Naive B cell (primary cell): ENCODE results near the gene TULP1. TPM values are rescaled to one million over a fixed set of nuclear protein-coding genes. Genes with fewer than 3 reads are reported as not detected.

Experiments used
- ATAC-seq, 2 donors: fragments of 150-1000 bp; cut with Tn5 transposase; 2 replicates each; pipeline ENCODE4 v1.10.0; 2021; ENCODE audit warnings: low read depth in 2 of 2, mild to moderate bottlenecking in 2 of 2, moderate library complexity in 2 of 2
- DNase-seq: peaks from one replicate; pipeline ENCODE4 v3.0.0; 2022
- H3K27ac Mint-ChIP-seq, 6 donors: one replicate each; pipeline ENCODE4 v1.8.0; 2020 to 2022; ENCODE audit warnings: mild to moderate bottlenecking in 6 of 6, mixed read lengths in 6 of 6, moderate library complexity in 5 of 6, inconsistent platforms in 2 of 6
- H3K27me3 Mint-ChIP-seq, 3 donors: one replicate each; pipeline ENCODE4 v1.8.0; 2021 to 2022; ENCODE audit warnings: mixed read lengths in 3 of 3, mild to moderate bottlenecking in 1 of 3
- H3K36me3 Mint-ChIP-seq, 2 donors: one replicate each; pipeline ENCODE4 v1.8.0; 2020 to 2022; ENCODE audit warnings: mixed read lengths in 2 of 2, inconsistent platforms in 1 of 2, mild to moderate bottlenecking in 1 of 2
- H3K4me1 Mint-ChIP-seq, 3 donors: one replicate each; pipeline ENCODE4 v1.8.0; 2020 to 2022; ENCODE audit warnings: mixed read lengths in 3 of 3, inconsistent platforms in 1 of 3, mild to moderate bottlenecking in 1 of 3, moderate library complexity in 1 of 3
- H3K4me3 Mint-ChIP-seq, 8 donors: one replicate each; pipeline ENCODE4 v1.8.0; 2020 to 2022; ENCODE audit warnings: mild to moderate bottlenecking in 8 of 8, mixed read lengths in 8 of 8, moderate library complexity in 8 of 8, inconsistent platforms in 2 of 8
- H3K9me3 Mint-ChIP-seq, 7 donors: one replicate each; pipeline ENCODE4 v1.8.0; 2020 to 2022; ENCODE audit warnings: mixed read lengths in 7 of 7, mild to moderate bottlenecking in 5 of 7, inconsistent platforms in 2 of 7, moderate library complexity in 1 of 7
- polyA plus RNA-seq, 6 donors: library from polyadenylated mRNA; unstranded; fragments of 300-500 nt; fragmentation: Illumina TruSeq; gene quantifications; one replicate each; pipeline ENCODE4 v1.2.3, GENCODE V29; 2021; ENCODE audit warnings: low read depth in 6 of 6

TULP1 gene
- polyA plus RNA-seq, result not detected

GRCh38 chr6:35512740-35513139 lies at the start of gene TULP1:
Gene TULP1, minus strand, starts transcription at chr6:35512896. Its CDS starts 38 bp downstream, at chr6:35512858.
- Mint-ChIP-seq H3K4me1 (peaks cover 0 to 29% (median 9%) of the 10 kb centered on the region in 3 donors), H3K9me3 (peaks cover 0 to 2% (median 0%) of the 10 kb centered on the region in 7 donors), H3K27ac (peak within 1 kb of the TSS in 2 of 6 donors; percentile 65 to 66), H3K36me3 (no peaks in the 10 kb centered on the region), H3K4me3 (peak within 1 kb of the TSS in 6 of 8 donors; percentile 15 to 53 (median 37)), H3K27me3 (peaks cover 29 to 55% (median 50%) of the 10 kb centered on the region in 3 donors)
- DNase-seq (no peak), ATAC-seq (no peak)

- Mint-ChIP-seq H3K9me3 (no peaks in the 10 kb centered on the region), H3K4me1 (peaks cover 0 to 7% (median 3%) of the 10 kb centered on the region in 3 donors), H3K4me3 (no peak overlapping the region), H3K27ac (no peak overlapping the region), H3K36me3 (no peaks in the 10 kb centered on the region), H3K27me3 (peaks cover 11 to 23% (median 17%) of the 10 kb centered on the region in 3 donors)
- no peak for DNase-seq
- no peak for ATAC-seq
These were observed 49.4 kb upstream of the TULP1 start for GRCh38 chr6:35562060-35562459.

GRCh38 chr6:35561113-35561512 lies 48.4 kb upstream of the TULP1 start:
- ATAC-seq (no peak), DNase-seq (no peak)
- H3K27me3 Mint-ChIP-seq, result peaks cover 7 to 13% (median 10%) of the 10 kb centered on the region in 3 donors
- H3K4me3 Mint-ChIP-seq, result no peak overlapping the region
- H3K27ac Mint-ChIP-seq, result no peak overlapping the region
- H3K9me3 Mint-ChIP-seq, result no peaks in the 10 kb centered on the region
- H3K36me3 Mint-ChIP-seq, result no peaks in the 10 kb centered on the region
- H3K4me1 Mint-ChIP-seq, result peaks cover 0 to 7% (median 3%) of the 10 kb centered on the region in 3 donors

- Mint-ChIP-seq H3K27ac (no peak overlapping the region), H3K9me3 (no peaks in the 10 kb centered on the region), H3K27me3 (peaks cover 4 to 8% (median 6%) of the 10 kb centered on the region in 3 donors), H3K4me1 (peaks cover 0 to 7% (median 3%) of the 10 kb centered on the region in 3 donors), H3K4me3 (no peak overlapping the region), H3K36me3 (no peaks in the 10 kb centered on the region)
- DNase-seq (no peak), ATAC-seq (no peak)
These were observed 45.9 kb upstream of the TULP1 start for GRCh38 chr6:35558571-35558970.

- Mint-ChIP-seq H3K36me3 (no peaks in the 10 kb centered on the region), H3K4me3 (no peak overlapping the region), H3K27me3 (peaks cover 4 to 8% (median 6%) of the 10 kb centered on the region in 3 donors), H3K4me1 (peaks cover 0 to 7% (median 3%) of the 10 kb centered on the region in 3 donors), H3K9me3 (peaks cover 0 to 3% (median 1%) of the 10 kb centered on the region in 7 donors), H3K27ac (peak overlapping the region in 1 of 6 donors; percentile 9)
- DNase-seq, result no peak
- no peak for ATAC-seq
These were observed 44.5 kb upstream of the TULP1 start for GRCh38 chr6:35557239-35557638.

- DNase-seq, result no peak
- no peak for ATAC-seq
- Mint-ChIP-seq H3K9me3 (peaks cover 5 to 21% (median 12%) of the 10 kb centered on the region in 7 donors), H3K27me3 (peaks cover 8 to 16% (median 14%) of the 10 kb centered on the region in 3 donors), H3K4me1 (peaks cover 0 to 4% (median 3%) of the 10 kb centered on the region in 3 donors), H3K27ac (peak overlapping the region in 1 of 6 donors; percentile 47), H3K36me3 (peaks cover 0 to 8% of the 10 kb centered on the region in 2 donors), H3K4me3 (no peak overlapping the region)
These were observed 42.1 kb upstream of the TULP1 start for GRCh38 chr6:35554811-35555210.

GRCh38 chr6:35553315-35553714 lies 40.6 kb upstream of the TULP1 start:
- no peak overlapping the region for H3K4me3 Mint-ChIP-seq
- no peaks in the 10 kb centered on the region for H3K4me1 Mint-ChIP-seq
- ATAC-seq (no peak), DNase-seq (no peak)
- peaks cover 0 to 8% of the 10 kb centered on the region in 2 donors for H3K36me3 Mint-ChIP-seq
- peaks cover 5 to 27% (median 14%) of the 10 kb centered on the region in 7 donors for H3K9me3 Mint-ChIP-seq
- H3K27ac Mint-ChIP-seq, result no peak overlapping the region
- peaks cover 8 to 17% (median 15%) of the 10 kb centered on the region in 3 donors for H3K27me3 Mint-ChIP-seq

GRCh38 chr6:35552285-35552917 lies 39.7 kb upstream of the TULP1 start:
- peaks cover 0 to 8% of the 10 kb centered on the region in 2 donors for H3K36me3 Mint-ChIP-seq
- no peak for ATAC-seq
- no peak overlapping the region for H3K27ac Mint-ChIP-seq

GRCh38 chr6:35550437-35550836 lies 37.7 kb upstream of the TULP1 start:
- H3K27ac Mint-ChIP-seq, result no peak overlapping the region
- peaks cover 0 to 8% of the 10 kb centered on the region in 2 donors for H3K36me3 Mint-ChIP-seq

More at GRCh38 chr6:35552285-35552917, 39.7 kb upstream of the TULP1 start:
- peak; percentile 13 for DNase-seq
- H3K4me1 Mint-ChIP-seq, result no peaks in the 10 kb centered on the region
- H3K9me3 Mint-ChIP-seq, result peaks cover 5 to 27% (median 14%) of the 10 kb centered on the region in 7 donors
- peaks cover 8 to 25% (median 15%) of the 10 kb centered on the region in 3 donors for H3K27me3 Mint-ChIP-seq
- no peak overlapping the region for H3K4me3 Mint-ChIP-seq

GRCh38 chr6:35547676-35548075 lies 35.0 kb upstream of the TULP1 start:
- Mint-ChIP-seq H3K27ac (no peak overlapping the region), H3K4me3 (no peak overlapping the region), H3K4me1 (no peaks in the 10 kb centered on the region), H3K36me3 (peaks cover 0 to 8% of the 10 kb centered on the region in 2 donors), H3K27me3 (peaks cover 5 to 31% (median 15%) of the 10 kb centered on the region in 3 donors), H3K9me3 (peaks cover 5 to 27% (median 14%) of the 10 kb centered on the region in 7 donors)
- no peak for ATAC-seq
- no peak for DNase-seq

More at GRCh38 chr6:35550437-35550836, 37.7 kb upstream of the TULP1 start:
- no peak overlapping the region for H3K4me3 Mint-ChIP-seq
- DNase-seq, result no peak
- peaks cover 7 to 28% (median 15%) of the 10 kb centered on the region in 3 donors for H3K27me3 Mint-ChIP-seq
- H3K4me1 Mint-ChIP-seq, result no peaks in the 10 kb centered on the region
- H3K9me3 Mint-ChIP-seq, result peaks cover 5 to 27% (median 14%) of the 10 kb centered on the region in 7 donors
- ATAC-seq, result no peak

GRCh38 chr6:35544769-35545361 lies 32.2 kb upstream of the TULP1 start:
- Mint-ChIP-seq H3K36me3 (no peaks in the 10 kb centered on the region), H3K27ac (no peak overlapping the region), H3K4me1 (no peaks in the 10 kb centered on the region), H3K27me3 (peaks cover 0 to 22% (median 8%) of the 10 kb centered on the region in 3 donors), H3K9me3 (peaks cover 0 to 21% (median 8%) of the 10 kb centered on the region in 7 donors), H3K4me3 (no peak overlapping the region)
- ATAC-seq, result no peak
- DNase-seq, result no peak

- Mint-ChIP-seq H3K4me3 (no peak overlapping the region), H3K27me3 (peaks cover 0 to 22% (median 1%) of the 10 kb centered on the region in 3 donors), H3K27ac (peak overlapping the region in 1 of 6 donors; percentile 24), H3K9me3 (peaks cover 0 to 18% (median 5%) of the 10 kb centered on the region in 7 donors), H3K4me1 (no peaks in the 10 kb centered on the region), H3K36me3 (no peaks in the 10 kb centered on the region)
- no peak for DNase-seq
- no peak for ATAC-seq
These were observed 30.9 kb upstream of the TULP1 start for GRCh38 chr6:35543459-35544193.

GRCh38 chr6:35541836-35542235 lies 29.1 kb upstream of the TULP1 start:
- H3K4me3 Mint-ChIP-seq, result no peak overlapping the region
- peaks cover 0 to 18% (median 5%) of the 10 kb centered on the region in 7 donors for H3K9me3 Mint-ChIP-seq
- H3K36me3 Mint-ChIP-seq, result no peaks in the 10 kb centered on the region
- no peaks in the 10 kb centered on the region for H3K4me1 Mint-ChIP-seq
- ATAC-seq (no peak), DNase-seq (no peak)
- peaks cover 0 to 13% (median 0%) of the 10 kb centered on the region in 3 donors for H3K27me3 Mint-ChIP-seq
- no peak overlapping the region for H3K27ac Mint-ChIP-seq
